GM18517 (cell line): ENCODE measurements around the gene TNNT3.

Experiments used
- ATAC-seq: cut with Tn5 transposase; IDR thresholded peaks from one replicate; pipeline ENCODE4 v1.9.1; 2021; ENCODE audit warnings: mild to moderate bottlenecking, moderate library complexity; ENCODE audit not compliant: unreplicated experiment

Gene TNNT3

GRCh38 chr11:1894759-1895158 is 24.7 kb upstream of the TNNT3 start:
- no peak for ATAC-seq

GRCh38 chr11:1896468-1896867 is 23.0 kb upstream of the TNNT3 start:
- no peak for ATAC-seq

GRCh38 chr11:1896923-1897322 is 22.6 kb upstream of the TNNT3 start:
- no peak for ATAC-seq

GRCh38 chr11:1899090-1899489 is 20.4 kb upstream of the TNNT3 start:
- ATAC-seq: no peak

- no peak for ATAC-seq
Observed at GRCh38 chr11:1899686-1900085, 19.8 kb upstream of the TNNT3 start.

- ATAC-seq: no peak
Observed at GRCh38 chr11:1906181-1906580, 13.3 kb upstream of the TNNT3 start.

- no peak for ATAC-seq
Observed at GRCh38 chr11:1906611-1907423, 12.7 kb upstream of the TNNT3 start.

- ATAC-seq: no peak
Observed at GRCh38 chr11:1908618-1909017, 10.9 kb upstream of the TNNT3 start.

- no peak for ATAC-seq
Observed at GRCh38 chr11:1909524-1909923, 10.0 kb upstream of the TNNT3 start.

GRCh38 chr11:1912289-1912878 is 7.1 kb upstream of the TNNT3 start:
- ATAC-seq: no peak

- no peak for ATAC-seq
Observed at GRCh38 chr11:1913271-1914060, 6.0 kb upstream of the TNNT3 start.

GRCh38 chr11:1915795-1916131 is 3.7 kb upstream of the TNNT3 start:
- no peak for ATAC-seq

GRCh38 chr11:1916132-1916985 is 3.1 kb upstream of the TNNT3 start:
- no peak for ATAC-seq

GRCh38 chr11:1916986-1917522 is 2.4 kb upstream of the TNNT3 start:
- ATAC-seq: no peak

GRCh38 chr11:1917523-1918435 is 1.7 kb upstream of the TNNT3 start:
- ATAC-seq: no peak

- no peak for ATAC-seq
Observed at GRCh38 chr11:1918436-1919315, 827 bp upstream of the TNNT3 start.

- no peak for ATAC-seq
Observed at GRCh38 chr11:1920128-1920908, 815 bp downstream of the TNNT3 start.
